ENCODE data around the gene TOP1.
A peak's percentile ranks its signal among the peaks of the same experiment; 100 is the strongest.

TOP1 gene

GRCh38 chr20:41154436-41155176 lies 126.0 kb downstream of the TOP1 start:
- no peaks in the 10 kb centered on the region for H3K9me3 ChIP-seq (ENCODE audit: control insufficient read depth, insufficient read depth, low read depth, low read length)
- POLR2A ChIA-PET = no interaction called here
- peaks cover 5% of the 10 kb centered on the region; the same call in 1 of the 2 replicates for H3K4me1 ChIP-seq (ENCODE audit: control insufficient read depth, insufficient read depth, low read length)
- peak overlapping the region; percentile 24; the same call in 1 of the 2 replicates for H3K27ac ChIP-seq (ENCODE audit: extremely low read depth, low read depth, low read length)
- H3K4me3 ChIP-seq (ENCODE audit: low read depth, low read length) = no peak overlapping the region
- CTCF ChIA-PET = interaction anchor here (0.9 to 3.3 kb wide), 3 partner anchors 14 to 21 kb away, joined by 3 to 14 read pairs (median 4); no protein-coding TSS in a partner anchor
- TF ChIP-seq ZNF37A (tag by site-specific recombination; IDR thresholded peaks at IDR 0.05) (no peak), ZNF585B (tag by site-specific recombination; IDR thresholded peaks at IDR 0.05) (no peak), ZNF366 (tag by site-specific recombination; conservative IDR thresholded peaks at IDR 0.05) (no peak), ZNF629 (tag by site-specific recombination; IDR thresholded peaks at IDR 0.05) (no peak)
- TF ChIP-seq, protein P1, sequence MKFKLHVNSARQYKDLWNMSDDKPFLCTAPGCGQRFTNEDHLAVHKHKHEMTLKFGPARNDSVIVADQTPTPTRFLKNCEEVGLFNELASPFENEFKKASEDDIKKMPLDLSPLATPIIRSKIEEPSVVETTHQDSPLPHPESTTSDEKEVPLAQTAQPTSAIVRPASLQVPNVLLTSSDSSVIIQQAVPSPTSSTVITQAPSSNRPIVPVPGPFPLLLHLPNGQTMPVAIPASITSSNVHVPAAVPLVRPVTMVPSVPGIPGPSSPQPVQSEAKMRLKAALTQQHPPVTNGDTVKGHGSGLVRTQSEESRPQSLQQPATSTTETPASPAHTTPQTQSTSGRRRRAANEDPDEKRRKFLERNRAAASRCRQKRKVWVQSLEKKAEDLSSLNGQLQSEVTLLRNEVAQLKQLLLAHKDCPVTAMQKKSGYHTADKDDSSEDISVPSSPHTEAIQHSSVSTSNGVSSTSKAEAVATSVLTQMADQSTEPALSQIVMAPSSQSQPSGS (tag by site-specific recombination; IDR thresholded peaks at IDR 0.05; ENCODE audit: low read depth) = no peak
- peaks cover 0 to 36% of the 10 kb centered on the region in 2 experiments; a peak in 2 of 3 replicates for H3K36me3 ChIP-seq (ENCODE audit: control insufficient read depth in 2 of 2, insufficient read depth in 1 of 2, low read length in 2 of 2)

- peaks cover 0 to 42% of the 10 kb centered on the region in 2 experiments; a peak in 2 of 3 replicates for H3K36me3 ChIP-seq (ENCODE audit: control insufficient read depth in 2 of 2, insufficient read depth in 1 of 2, low read length in 2 of 2)
- TF ChIP-seq ZNF621 (tag by site-specific recombination; IDR thresholded peaks at IDR 0.05) (no peak), ZNF292 (tag by site-specific recombination; IDR thresholded peaks at IDR 0.05; ENCODE audit: borderline replicate concordance, low read depth) (no peak), ZNF692 (tag by site-specific recombination; IDR thresholded peaks at IDR 0.05) (no peak), ZNF114 (tag by site-specific recombination; IDR thresholded peaks at IDR 0.05) (no peak), ZNF211 (tag by site-specific recombination; IDR thresholded peaks at IDR 0.05; ENCODE audit: low read depth) (no peak), ZNF530 (tag by site-specific recombination; IDR thresholded peaks at IDR 0.05; ENCODE audit: low read depth) (no peak), ZNF629 (tag by site-specific recombination; IDR thresholded peaks at IDR 0.05) (no peak), MYNN (tag by site-specific recombination; IDR thresholded peaks at IDR 0.05; ENCODE audit: borderline replicate concordance) (no peak), ZNF624 (tag by site-specific recombination; IDR thresholded peaks at IDR 0.05) (no peak), ZBTB49 (tag by site-specific recombination; IDR thresholded peaks at IDR 0.05; ENCODE audit: low read depth) (no peak), ZNF274 (IDR thresholded peaks at IDR 0.05; ENCODE audit: low read length) (no peak), ZNF274 (tag by site-specific recombination; IDR thresholded peaks at IDR 0.05; ENCODE audit: borderline replicate concordance) (no peak), ZBTB1 (tag by site-specific recombination; IDR thresholded peaks at IDR 0.05) (no peak), GLI4 (tag by site-specific recombination; IDR thresholded peaks at IDR 0.05) (no peak), ZFP41 (tag by site-specific recombination; IDR thresholded peaks at IDR 0.05; ENCODE audit: borderline replicate concordance) (no peak), ZNF701 (tag by site-specific recombination; IDR thresholded peaks at IDR 0.05) (no peak), ZNF777 (tag by site-specific recombination; IDR thresholded peaks at IDR 0.05; ENCODE audit: borderline replicate concordance) (no peak)
- H3K4me1 ChIP-seq (ENCODE audit: control insufficient read depth, insufficient read depth, low read length) = peaks cover 5% of the 10 kb centered on the region; the same call in 1 of the 2 replicates
- ChIA-PET CTCF (interaction anchor here (0.6 to 3.3 kb wide), 3 partner anchors 18 to 21 kb away, joined by 3 to 14 read pairs (median 4); no protein-coding TSS in a partner anchor), POLR2A (no interaction called here)
- H3K4me3 ChIP-seq (ENCODE audit: low read depth, low read length) = no peak overlapping the region
- H3K27ac ChIP-seq (ENCODE audit: extremely low read depth, low read depth, low read length) = no peak overlapping the region
- H3K9me3 ChIP-seq (ENCODE audit: control insufficient read depth, insufficient read depth, low read depth, low read length) = no peaks in the 10 kb centered on the region
These were observed 126.6 kb downstream of the TOP1 start for GRCh38 chr20:41155261-41155660.

Data from HEK293 (cell line).